ENCODE data around the gene KATNA1.
"Not testable (repeated sequence)": the region's sequence is repeated elsewhere in the genome, so short reads cannot be mapped to it uniquely, and the experiment has no call there.

Gene KATNA1

GRCh38 chr6:149648148-149649145 lies at the start of gene KATNA1:
KATNA1 (minus strand) TSS chr6:149648714; CDS start chr6:149638547, 10,167 bp downstream.
- DNase-seq = peak; percentile 81

GRCh38 chr6:149698175-149698574 lies 49.7 kb upstream of the KATNA1 start:
- no peak for DNase-seq

GRCh38 chr6:149696901-149697300 lies 48.4 kb upstream of the KATNA1 start:
- no peak for DNase-seq

GRCh38 chr6:149694921-149695320 lies 46.4 kb upstream of the KATNA1 start:
- no peak for DNase-seq

- DNase-seq = no peak
These were observed 42.7 kb upstream of the KATNA1 start for GRCh38 chr6:149691201-149691600.

GRCh38 chr6:149686230-149686629 lies 37.7 kb upstream of the KATNA1 start:
- no peak for DNase-seq

GRCh38 chr6:149683256-149683859 lies 34.8 kb upstream of the KATNA1 start:
- no peak for DNase-seq

GRCh38 chr6:149681845-149682244 lies 33.3 kb upstream of the KATNA1 start:
- DNase-seq = not testable (repeated sequence)

- DNase-seq = no peak
These were observed 32.7 kb upstream of the KATNA1 start for GRCh38 chr6:149681209-149681608.

- DNase-seq = no peak
These were observed 32.0 kb upstream of the KATNA1 start for GRCh38 chr6:149680503-149680902.

- DNase-seq = not testable (repeated sequence)
These were observed 23.8 kb upstream of the KATNA1 start for GRCh38 chr6:149672265-149672664.

- no peak for DNase-seq
These were observed 11.5 kb upstream of the KATNA1 start for GRCh38 chr6:149660028-149660427.

- no peak for DNase-seq
These were observed 8.9 kb upstream of the KATNA1 start for GRCh38 chr6:149657441-149657840.

GRCh38 chr6:149651056-149651455 lies 2.5 kb upstream of the KATNA1 start:
- DNase-seq = no peak

- DNase-seq = no peak
These were observed 1.9 kb downstream of the KATNA1 start for GRCh38 chr6:149646599-149646998.

- no peak for DNase-seq
These were observed 5.5 kb downstream of the KATNA1 start for GRCh38 chr6:149642829-149643580.

GRCh38 chr6:149636124-149636523 lies 12.4 kb downstream of the KATNA1 start:
- no peak for DNase-seq

GRCh38 chr6:149634315-149634714 lies 14.2 kb downstream of the KATNA1 start:
- DNase-seq = no peak

GRCh38 chr6:149628875-149629510 lies 19.5 kb downstream of the KATNA1 start:
- DNase-seq = no peak

GRCh38 chr6:149627672-149628071 lies 20.8 kb downstream of the KATNA1 start:
- DNase-seq = no peak

GRCh38 chr6:149615805-149616204 lies 32.7 kb downstream of the KATNA1 start:
- DNase-seq = no peak

- no peak for DNase-seq
These were observed 34.2 kb downstream of the KATNA1 start for GRCh38 chr6:149614337-149614736.
